Right lobe of liver (tissue), 6 donors: ENCODE results near the gene AKT3. TPM values are rescaled to one million over a fixed set of nuclear protein-coding genes. Genes with fewer than 3 reads are reported as not detected.
"Not testable (repeated sequence)": the region's sequence is repeated elsewhere in the genome, so short reads cannot be mapped to it uniquely, and the experiment has no call there.

ENCODE experiments used
- ATAC-seq, 4 donors: fragments of 200-7000 bp; cut with Tn5 transposase; one replicate each; pipeline ENCODE4 v1.9.1; 2020; ENCODE audit warnings: mild to moderate bottlenecking in 4 of 4, moderate library complexity in 4 of 4
- DNase-seq, 3 donors: peaks; one replicate each; pipeline ENCODE4 v3.0.0-alpha.2; 2020
- H3K27ac ChIP-seq, 3 donors: fragments of 200-600 bp; one replicate each; pipeline ENCODE4 v1.8.0; 2022
- H3K27me3 ChIP-seq, 2 donors: fragments of 200-600 bp; one replicate each; pipeline ENCODE4 v1.8.0; 2022
- H3K36me3 ChIP-seq, 4 donors: fragments of 200-600 bp; sonication (generic) in 1 of 4; one replicate each; pipeline versions ENCODE4 v1.5.1 to v1.8.0; 2017 to 2022; ENCODE audit warnings: control low read depth in 1 of 4
- H3K4me1 ChIP-seq, 4 donors: fragments of 200-600 bp; sonication (generic) in 1 of 4; one replicate each; pipeline versions ENCODE4 v1.5.1 to v1.8.0; 2017 to 2022; ENCODE audit warnings: control low read depth in 1 of 4
- H3K4me3 ChIP-seq, 3 donors: fragments of 200-600 bp; one replicate each; pipeline ENCODE4 v1.8.0; 2022
- H3K9me3 ChIP-seq, 4 donors: fragments of 200-600 bp; sonication (generic) in 1 of 4; one replicate each; pipeline versions ENCODE4 v1.5.1 to v1.8.0; 2017 to 2022; ENCODE audit warnings: control low read depth in 1 of 4
- POLR2A ChIP-seq: fragments of 450-650 bp; IDR thresholded peaks from one replicate; pipeline ENCODE4 v1.6.1; 2017; ENCODE audit warnings: antibody characterized with exemption, mild to moderate bottlenecking
- WGBS: methylation state at CpG from one replicate; pipeline ENCODE4 v1.1.6; 2018; ENCODE audit warnings: low coverage, low lambda C conversion rate; ENCODE audit not compliant: insufficient coverage; ENCODE audit errors: missing lambda C conversion rate; 5-methylcytosine and 5-hydroxymethylcytosine counted together
- intact Hi-C, 2 donors: fragments of 100-400 bp; cut with DNase I; formaldehyde crosslinking; loops; one replicate each; pipeline versions ENCODE4 v1.11.2 to v1.14.1; 2022
- total RNA-seq, 6 experiments: library from RNA; depleted of rRNA in 2 of 6; stranded (reverse); fragments of >200 nt in 2 of 6; fragmentation: NEBNext Ultra II Directional in 3 of 6; extraction: Animal tissue kit (Norgen Biotek cat#: 25700) in 3 of 6; gene quantifications; one replicate each; pipeline versions ENCODE4 v1.1.0 to v1.2.4, GENCODE V29; 2016 to 2023
- TF ChIP-seq, protein P1 (sequence below), 4 donors: fragments of 200-600 bp in 3 of 4; fragments of 450-650 bp in 1 of 4; IDR thresholded peaks; one replicate each; pipeline versions ENCODE4 v1.5.1 to v1.8.0; 2016 to 2022; ENCODE audit warnings: antibody characterized with exemption in 4 of 4, mild to moderate bottlenecking in 2 of 4
- donor health status: DM: no; HTN: yes; CAD: no.
- donor health status: DM: no; HTN: no; CAD: no.
- donor health status: DM: no; HTN: no; CAD: no.
- donor health status: DM: no; HTN: yes; CAD: no.
- donor health status: DM: no; HTN: yes; CAD: no.

The AKT3 gene
- total RNA-seq, 6 experiments from 2014 or later: 4.9 to 9.6 (median 6.8) TPM

- H3K36me3 ChIP-seq: no peaks in the 10 kb centered on the region
- H3K4me1 ChIP-seq: no peaks in the 10 kb centered on the region
- H3K4me3 ChIP-seq: no peak overlapping the region
- WGBS: 66% methylated on average over 7 of the region's 7 CpGs
- no peak overlapping the region for H3K27ac ChIP-seq
- peaks cover 0 to 4% (median 0%) of the 10 kb centered on the region in 4 donors for H3K9me3 ChIP-seq
- ATAC-seq (no peak), DNase-seq (no peak)
- no peaks in the 10 kb centered on the region for H3K27me3 ChIP-seq
- no peak for TF ChIP-seq POLR2A
- TF ChIP-seq, protein P1, sequence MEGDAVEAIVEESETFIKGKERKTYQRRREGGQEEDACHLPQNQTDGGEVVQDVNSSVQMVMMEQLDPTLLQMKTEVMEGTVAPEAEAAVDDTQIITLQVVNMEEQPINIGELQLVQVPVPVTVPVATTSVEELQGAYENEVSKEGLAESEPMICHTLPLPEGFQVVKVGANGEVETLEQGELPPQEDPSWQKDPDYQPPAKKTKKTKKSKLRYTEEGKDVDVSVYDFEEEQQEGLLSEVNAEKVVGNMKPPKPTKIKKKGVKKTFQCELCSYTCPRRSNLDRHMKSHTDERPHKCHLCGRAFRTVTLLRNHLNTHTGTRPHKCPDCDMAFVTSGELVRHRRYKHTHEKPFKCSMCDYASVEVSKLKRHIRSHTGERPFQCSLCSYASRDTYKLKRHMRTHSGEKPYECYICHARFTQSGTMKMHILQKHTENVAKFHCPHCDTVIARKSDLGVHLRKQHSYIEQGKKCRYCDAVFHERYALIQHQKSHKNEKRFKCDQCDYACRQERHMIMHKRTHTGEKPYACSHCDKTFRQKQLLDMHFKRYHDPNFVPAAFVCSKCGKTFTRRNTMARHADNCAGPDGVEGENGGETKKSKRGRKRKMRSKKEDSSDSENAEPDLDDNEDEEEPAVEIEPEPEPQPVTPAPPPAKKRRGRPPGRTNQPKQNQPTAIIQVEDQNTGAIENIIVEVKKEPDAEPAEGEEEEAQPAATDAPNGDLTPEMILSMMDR (IDR thresholded peaks at IDR 0.05): no peak
- intact Hi-C loops: no loop called here
These were observed 254.4 kb downstream of the AKT3 start for GRCh38 chr1:243595527-243596210.

GRCh38 chr1:243594455-243594854 is 255.6 kb downstream of the AKT3 start:
- TF ChIP-seq POLR2A: no peak
- TF ChIP-seq, protein P1 (IDR thresholded peaks at IDR 0.05): no peak
- intact Hi-C loops: no loop called here
- Histone ChIP-seq H3K9me3 (peaks cover 0 to 4% (median 0%) of the 10 kb centered on the region in 4 donors), H3K4me3 (no peak overlapping the region), H3K36me3 (no peaks in the 10 kb centered on the region), H3K4me1 (no peaks in the 10 kb centered on the region), H3K27ac (no peak overlapping the region), H3K27me3 (no peaks in the 10 kb centered on the region)
- DNase-seq (no peak), ATAC-seq (no peak)
- 96% methylated on average over 2 of the region's 2 CpGs for WGBS

DNA sequence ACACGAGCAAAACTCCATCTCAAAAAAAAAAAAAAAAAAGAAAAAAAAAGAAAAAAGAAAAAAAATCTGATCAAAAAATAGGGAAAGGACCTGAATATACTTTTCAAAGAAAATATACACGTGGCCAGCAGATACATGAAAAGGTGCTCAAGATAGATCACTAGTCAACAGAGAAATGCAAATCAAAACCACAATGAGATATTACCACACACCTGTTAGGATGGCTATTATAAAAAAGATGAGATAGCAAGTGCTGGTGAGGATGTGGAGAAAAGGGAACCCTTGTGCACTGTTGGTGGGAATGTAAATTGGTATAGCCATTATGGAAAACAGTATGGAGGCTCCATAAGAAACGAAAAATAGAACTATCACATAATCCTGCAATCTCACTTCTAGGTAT is 260.8 kb downstream of the AKT3 start:
- ATAC-seq, intact Hi-C loops, H3K36me3 ChIP-seq, H3K4me1 ChIP-seq, H3K9me3 ChIP-seq, H3K27ac ChIP-seq, H3K27me3 ChIP-seq, H3K4me3 ChIP-seq, DNase-seq: not testable (repeated sequence)
- 64% methylated on average over 2 of the region's 3 CpGs for WGBS

GRCh38 chr1:243587823-243588560 is 262.1 kb downstream of the AKT3 start:
- ATAC-seq: no peak
- H3K36me3 ChIP-seq: no peaks in the 10 kb centered on the region
- no peaks in the 10 kb centered on the region for H3K4me1 ChIP-seq
- intact Hi-C loops: no loop called here
- no peak for DNase-seq
- TF ChIP-seq, protein P1 (IDR thresholded peaks at IDR 0.05): no peak
- no peak for TF ChIP-seq POLR2A
- no peak overlapping the region for H3K4me3 ChIP-seq
- peaks cover 0 to 8% (median 0%) of the 10 kb centered on the region in 4 donors for H3K9me3 ChIP-seq
- 79% methylated on average over 4 of the region's 4 CpGs for WGBS
- no peak overlapping the region for H3K27ac ChIP-seq
- no peaks in the 10 kb centered on the region for H3K27me3 ChIP-seq

- intact Hi-C loops: no loop called here
- H3K27ac ChIP-seq: no peak overlapping the region
- no peak overlapping the region for H3K4me3 ChIP-seq
- no peaks in the 10 kb centered on the region for H3K27me3 ChIP-seq
- no peaks in the 10 kb centered on the region for H3K36me3 ChIP-seq
- ATAC-seq (no peak), DNase-seq (no peak)
- WGBS: 88% methylated on average over 11 of the region's 12 CpGs
- TF ChIP-seq POLR2A: no peak
- TF ChIP-seq, protein P1 (IDR thresholded peaks at IDR 0.05): no peak
- H3K4me1 ChIP-seq: no peaks in the 10 kb centered on the region
- peaks cover 0 to 8% (median 0%) of the 10 kb centered on the region in 4 donors for H3K9me3 ChIP-seq
These were observed 262.8 kb downstream of the AKT3 start for GRCh38 chr1:243587285-243587684.
